ENCODE results near the gene TANC1. TPM values are rescaled to one million over a fixed set of nuclear protein-coding genes. Genes with fewer than 3 reads are reported as not detected.

The TANC1 gene
- total and polyA plus RNA-seq, 2 experiments from 2014 or later: 2.8 to 9.5 TPM

GRCh38 chr2:159017837-159018236 is 49.4 kb downstream of the TANC1 start (continued):
- TF ChIP-seq, protein P1, sequence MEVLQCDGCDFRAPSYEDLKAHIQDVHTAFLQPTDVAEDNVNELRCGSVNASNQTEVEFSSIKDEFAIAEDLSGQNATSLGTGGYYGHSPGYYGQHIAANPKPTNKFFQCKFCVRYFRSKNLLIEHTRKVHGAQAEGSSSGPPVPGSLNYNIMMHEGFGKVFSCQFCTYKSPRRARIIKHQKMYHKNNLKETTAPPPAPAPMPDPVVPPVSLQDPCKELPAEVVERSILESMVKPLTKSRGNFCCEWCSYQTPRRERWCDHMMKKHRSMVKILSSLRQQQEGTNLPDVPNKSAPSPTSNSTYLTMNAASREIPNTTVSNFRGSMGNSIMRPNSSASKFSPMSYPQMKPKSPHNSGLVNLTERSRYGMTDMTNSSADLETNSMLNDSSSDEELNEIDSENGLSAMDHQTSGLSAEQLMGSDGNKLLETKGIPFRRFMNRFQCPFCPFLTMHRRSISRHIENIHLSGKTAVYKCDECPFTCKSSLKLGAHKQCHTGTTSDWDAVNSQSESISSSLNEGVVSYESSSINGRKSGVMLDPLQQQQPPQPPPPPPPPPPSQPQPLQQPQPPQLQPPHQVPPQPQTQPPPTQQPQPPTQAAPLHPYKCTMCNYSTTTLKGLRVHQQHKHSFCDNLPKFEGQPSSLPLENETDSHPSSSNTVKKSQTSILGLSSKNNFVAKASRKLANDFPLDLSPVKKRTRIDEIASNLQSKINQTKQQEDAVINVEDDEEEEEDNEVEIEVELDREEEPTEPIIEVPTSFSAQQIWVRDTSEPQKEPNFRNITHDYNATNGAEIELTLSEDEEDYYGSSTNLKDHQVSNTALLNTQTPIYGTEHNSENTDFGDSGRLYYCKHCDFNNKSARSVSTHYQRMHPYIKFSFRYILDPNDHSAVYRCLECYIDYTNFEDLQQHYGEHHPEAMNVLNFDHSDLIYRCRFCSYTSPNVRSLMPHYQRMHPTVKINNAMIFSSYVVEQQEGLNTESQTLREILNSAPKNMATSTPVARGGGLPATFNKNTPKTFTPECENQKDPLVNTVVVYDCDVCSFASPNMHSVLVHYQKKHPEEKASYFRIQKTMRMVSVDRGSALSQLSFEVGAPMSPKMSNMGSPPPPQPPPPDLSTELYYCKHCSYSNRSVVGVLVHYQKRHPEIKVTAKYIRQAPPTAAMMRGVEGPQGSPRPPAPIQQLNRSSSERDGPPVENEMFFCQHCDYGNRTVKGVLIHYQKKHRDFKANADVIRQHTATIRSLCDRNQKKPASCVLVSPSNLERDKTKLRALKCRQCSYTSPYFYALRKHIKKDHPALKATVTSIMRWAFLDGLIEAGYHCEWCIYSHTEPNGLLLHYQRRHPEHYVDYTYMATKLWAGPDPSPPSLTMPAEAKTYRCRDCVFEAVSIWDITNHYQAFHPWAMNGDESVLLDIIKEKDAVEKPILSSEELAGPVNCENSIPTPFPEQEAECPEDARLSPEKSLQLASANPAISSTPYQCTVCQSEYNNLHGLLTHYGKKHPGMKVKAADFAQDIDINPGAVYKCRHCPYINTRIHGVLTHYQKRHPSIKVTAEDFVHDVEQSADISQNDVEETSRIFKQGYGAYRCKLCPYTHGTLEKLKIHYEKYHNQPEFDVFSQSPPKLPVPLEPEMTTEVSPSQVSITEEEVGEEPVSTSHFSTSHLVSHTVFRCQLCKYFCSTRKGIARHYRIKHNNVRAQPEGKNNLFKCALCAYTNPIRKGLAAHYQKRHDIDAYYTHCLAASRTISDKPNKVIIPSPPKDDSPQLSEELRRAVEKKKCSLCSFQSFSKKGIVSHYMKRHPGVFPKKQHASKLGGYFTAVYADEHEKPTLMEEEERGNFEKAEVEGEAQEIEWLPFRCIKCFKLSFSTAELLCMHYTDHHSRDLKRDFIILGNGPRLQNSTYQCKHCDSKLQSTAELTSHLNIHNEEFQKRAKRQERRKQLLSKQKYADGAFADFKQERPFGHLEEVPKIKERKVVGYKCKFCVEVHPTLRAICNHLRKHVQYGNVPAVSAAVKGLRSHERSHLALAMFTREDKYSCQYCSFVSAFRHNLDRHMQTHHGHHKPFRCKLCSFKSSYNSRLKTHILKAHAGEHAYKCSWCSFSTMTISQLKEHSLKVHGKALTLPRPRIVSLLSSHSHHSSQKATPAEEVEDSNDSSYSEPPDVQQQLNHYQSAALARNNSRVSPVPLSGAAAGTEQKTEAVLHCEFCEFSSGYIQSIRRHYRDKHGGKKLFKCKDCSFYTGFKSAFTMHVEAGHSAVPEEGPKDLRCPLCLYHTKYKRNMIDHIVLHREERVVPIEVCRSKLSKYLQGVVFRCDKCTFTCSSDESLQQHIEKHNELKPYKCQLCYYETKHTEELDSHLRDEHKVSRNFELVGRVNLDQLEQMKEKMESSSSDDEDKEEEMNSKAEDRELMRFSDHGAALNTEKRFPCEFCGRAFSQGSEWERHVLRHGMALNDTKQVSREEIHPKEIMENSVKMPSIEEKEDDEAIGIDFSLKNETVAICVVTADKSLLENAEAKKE (CRISPR knock-in tag; IDR thresholded peaks at IDR 0.05): no peak
- TF ChIP-seq EZH2 (IDR thresholded peaks at IDR 0.05; ENCODE audit: low read depth, unreplicated experiment) (no peak), NANOG (IDR thresholded peaks at IDR 0.05; ENCODE audit: borderline replicate concordance) (no peak), CTCF (conservative IDR thresholded peaks at IDR 0.05; ENCODE audit: low read depth in 2 of 2) (no peak), ZNF114 (CRISPR knock-in tag; IDR thresholded peaks at IDR 0.05) (no peak), JUNB (IDR thresholded peaks at IDR 0.05; ENCODE audit: unreplicated experiment) (no peak), ETS1 (IDR thresholded peaks at IDR 0.05) (no peak), POLR2AphosphoS5 (IDR thresholded peaks at IDR 0.05; ENCODE audit: low read depth) (no peak), EZH2phosphoT487 (IDR thresholded peaks at IDR 0.05; ENCODE audit: unreplicated experiment) (no peak), ZNF331 (CRISPR knock-in tag; IDR thresholded peaks at IDR 0.05; ENCODE audit: low read depth) (no peak)
